HG03108 (cell line): ENCODE results near the gene LGALS14.
"Not testable (repeated sequence)": the region's sequence is repeated elsewhere in the genome, so short reads cannot be mapped to it uniquely, and the experiment has no call there.

ENCODE experiments used
- ATAC-seq: cut with Tn5 transposase; IDR thresholded peaks from one replicate; pipeline ENCODE4 v1.9.1; 2021; ENCODE audit warnings: moderate library complexity; ENCODE audit not compliant: unreplicated experiment

LGALS14 gene

DNA sequence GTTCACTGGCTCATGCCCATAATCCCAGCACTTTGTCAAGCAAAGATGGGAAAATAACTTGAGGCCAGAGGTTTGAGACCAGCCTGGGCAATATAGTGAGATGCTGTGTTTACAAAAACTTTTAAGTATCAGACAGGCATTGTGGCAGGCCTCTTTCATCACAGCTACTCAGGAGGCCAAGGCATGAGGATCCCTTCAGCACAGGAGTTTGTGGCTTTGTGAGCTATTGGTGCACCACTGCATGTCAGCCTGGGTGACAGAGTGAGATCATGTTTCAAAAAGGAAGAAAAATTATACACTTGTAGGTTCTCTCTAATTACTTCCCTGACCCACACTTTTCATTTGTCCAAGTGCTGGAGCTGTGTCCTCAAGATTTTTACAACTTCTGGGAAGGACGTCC, 11.5 kb upstream of the LGALS14 start:
- no peak for ATAC-seq

DNA sequence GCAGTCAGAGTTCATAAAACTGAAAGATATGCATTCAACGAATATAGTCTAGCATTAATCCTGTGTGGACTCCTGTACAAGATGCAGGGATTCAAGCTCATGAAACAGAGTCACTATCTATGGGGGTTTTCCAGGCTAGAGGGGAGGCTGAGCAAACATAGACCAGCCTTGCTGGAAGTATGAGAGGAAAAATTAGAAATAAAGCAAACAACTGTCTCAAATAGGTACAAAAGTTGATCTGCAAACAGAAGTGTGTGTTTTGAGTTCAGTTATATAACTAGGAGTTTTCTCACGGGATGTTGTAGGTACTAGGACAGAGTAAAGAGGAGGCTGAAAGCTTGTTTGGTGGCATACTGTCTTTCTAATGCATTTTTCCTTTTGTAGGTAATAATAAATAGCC, 8.5 kb upstream of the LGALS14 start:
- no peak for ATAC-seq

- no peak for ATAC-seq
Observed at GRCh38 chr19:39696387-39696786, 7.9 kb upstream of the LGALS14 start.

- no peak for ATAC-seq
Observed at GRCh38 chr19:39698535-39698934, 5.7 kb upstream of the LGALS14 start.

DNA sequence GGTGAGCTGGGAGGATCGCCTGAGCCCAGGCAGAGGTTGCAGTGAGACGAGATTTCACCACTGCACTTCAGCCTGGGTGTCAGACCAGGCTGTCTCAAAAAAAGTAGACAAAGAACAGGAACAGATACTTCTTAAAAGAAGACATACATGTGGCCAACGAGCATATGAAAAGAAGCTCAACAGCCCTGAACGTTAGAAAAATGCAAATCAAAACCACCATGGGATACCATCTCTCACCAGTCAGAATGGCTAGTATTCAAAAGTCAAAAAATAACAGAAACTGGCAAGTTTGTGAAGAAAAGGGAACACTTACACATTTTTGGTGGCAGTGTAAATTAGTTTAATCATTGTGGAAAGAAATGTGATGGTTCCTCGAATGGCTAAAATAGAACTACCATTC, 3.0 kb upstream of the LGALS14 start:
- no peak for ATAC-seq

GRCh38 chr19:39705578-39706188, 1.4 kb downstream of the LGALS14 start:
- ATAC-seq: no peak

DNA sequence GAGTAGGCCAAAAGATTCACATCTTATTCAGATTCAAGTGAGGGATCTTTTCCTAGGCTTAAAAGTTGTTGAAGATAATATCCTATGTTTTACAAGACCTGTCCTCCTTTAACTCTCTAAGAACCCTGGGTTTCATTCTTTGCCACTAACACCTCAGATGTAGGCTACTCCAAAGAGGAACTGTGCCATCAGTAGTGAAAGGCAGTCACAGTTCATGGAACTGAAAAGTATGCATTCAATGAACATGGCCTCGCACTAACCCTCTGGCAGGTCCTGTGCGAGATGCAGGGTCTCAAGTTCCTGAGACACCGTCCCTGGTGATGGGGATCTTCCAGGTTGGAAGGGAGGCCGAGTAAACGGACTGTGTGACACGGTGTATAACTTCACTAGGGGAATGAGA, 4.3 kb downstream of the LGALS14 start:
- ATAC-seq: peak; percentile 36

DNA sequence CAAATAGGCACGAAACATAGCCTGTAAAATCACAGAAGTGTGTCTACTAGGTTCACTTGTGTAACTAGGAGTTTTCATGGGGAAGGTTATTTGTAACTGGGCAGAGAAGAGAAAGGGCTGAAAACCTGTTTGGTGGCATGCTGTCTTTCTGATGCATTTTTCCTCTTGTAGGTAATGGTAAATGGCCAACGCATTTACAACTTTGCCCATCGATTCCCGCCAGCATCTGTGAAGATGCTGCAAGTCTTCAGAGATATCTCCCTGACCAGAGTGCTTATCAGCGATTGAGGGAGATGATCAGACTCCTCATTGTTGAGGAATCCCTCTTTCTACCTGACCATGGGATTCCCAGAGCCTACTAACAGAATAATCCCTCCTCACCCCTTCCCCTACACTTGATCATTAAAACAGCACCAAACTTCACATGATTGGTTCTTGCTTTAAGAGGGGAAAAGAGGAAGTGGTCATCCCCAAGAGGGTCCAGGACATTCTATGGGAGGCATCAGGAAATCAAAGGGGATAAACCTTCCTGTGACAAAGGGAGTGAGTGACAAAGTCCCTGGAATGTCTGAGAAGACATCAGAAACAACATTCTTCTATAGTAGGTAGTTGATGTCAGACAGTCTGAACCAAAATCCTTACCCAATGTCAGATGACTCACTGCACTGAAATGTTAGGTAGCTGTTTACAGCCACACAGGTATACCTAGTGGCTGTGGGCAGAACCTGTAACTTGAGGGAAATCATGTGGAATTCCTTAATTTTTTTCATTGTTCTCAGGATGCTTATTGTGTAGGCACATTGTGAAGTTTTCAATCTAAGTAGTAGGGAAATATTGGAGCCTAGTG, 5.0 kb downstream of the LGALS14 start:
- ATAC-seq: no peak

DNA sequence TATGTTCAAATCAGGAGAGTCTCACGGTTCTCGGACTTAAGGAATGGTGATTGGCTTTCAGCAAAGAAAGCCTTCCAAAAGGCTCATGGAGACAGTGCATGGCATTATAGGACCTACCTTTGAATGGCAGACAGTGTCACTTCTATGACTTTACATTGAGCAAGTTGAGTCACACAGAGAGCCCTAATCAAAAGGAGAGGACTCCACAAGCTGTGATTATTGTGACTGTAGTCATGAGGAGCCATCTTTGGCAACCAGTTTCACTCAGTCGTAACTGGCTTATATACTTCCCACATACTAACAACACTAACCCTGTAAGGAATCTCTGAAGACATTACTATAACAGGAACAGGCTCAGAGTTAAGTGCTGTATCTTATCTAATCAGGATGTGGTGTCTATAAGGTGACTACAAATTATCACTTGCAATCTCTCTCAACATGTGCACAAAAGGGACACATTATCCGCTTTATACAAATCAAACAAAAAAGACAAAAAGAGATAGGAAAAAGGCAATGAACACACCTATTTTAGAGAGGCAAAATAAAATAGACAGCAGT, 6.1 kb downstream of the LGALS14 start:
- no peak for ATAC-seq

GRCh38 chr19:39720144-39720543, 15.9 kb downstream of the LGALS14 start:
- not testable (repeated sequence) for ATAC-seq

DNA sequence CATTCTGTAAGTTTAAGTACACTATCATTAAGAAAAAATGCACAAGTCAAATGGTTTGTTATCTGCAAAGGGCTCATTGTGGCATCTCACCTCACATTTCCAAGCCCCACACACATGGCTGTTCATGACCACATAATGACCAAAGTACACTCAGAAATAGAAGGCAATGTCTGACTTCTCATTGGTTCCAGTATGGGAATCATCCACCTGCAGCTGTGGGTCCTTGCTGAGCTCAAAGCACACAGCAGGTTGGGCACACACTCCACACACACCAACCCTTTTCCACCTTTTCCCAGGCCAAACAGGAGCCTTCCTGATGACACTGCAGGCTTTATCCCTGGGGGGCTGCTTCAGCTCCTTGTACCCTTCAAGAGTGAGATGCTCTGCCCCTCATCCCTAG, 21.7 kb downstream of the LGALS14 start:
- no peak for ATAC-seq

GRCh38 chr19:39727070-39727800, 23.0 kb downstream of the LGALS14 start:
- no peak for ATAC-seq

- no peak for ATAC-seq
Observed at GRCh38 chr19:39728040-39728439, 23.8 kb downstream of the LGALS14 start.

- no peak for ATAC-seq
Observed at GRCh38 chr19:39729594-39729993, 25.3 kb downstream of the LGALS14 start.

GRCh38 chr19:39731685-39732084, 27.4 kb downstream of the LGALS14 start:
- ATAC-seq: no peak

DNA sequence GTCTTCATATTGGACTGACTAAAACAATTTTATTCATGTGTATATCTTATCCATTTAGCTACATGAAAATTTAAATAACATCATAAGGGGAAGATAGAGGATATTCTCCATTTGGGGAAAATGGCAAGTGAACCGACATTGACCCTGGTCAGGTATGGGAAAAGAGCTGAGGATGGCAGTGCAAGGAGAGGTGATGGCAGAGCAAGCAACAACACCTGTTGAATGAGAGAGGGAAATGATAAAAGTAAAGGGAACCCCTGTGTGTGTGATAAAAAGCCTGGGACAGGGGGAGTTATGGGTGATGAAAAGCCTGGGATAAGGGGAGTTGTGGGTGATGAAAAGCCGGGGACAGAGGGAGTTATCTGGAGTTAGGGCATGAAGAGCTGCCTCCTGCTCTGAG, 29.6 kb downstream of the LGALS14 start:
- no peak for ATAC-seq

DNA sequence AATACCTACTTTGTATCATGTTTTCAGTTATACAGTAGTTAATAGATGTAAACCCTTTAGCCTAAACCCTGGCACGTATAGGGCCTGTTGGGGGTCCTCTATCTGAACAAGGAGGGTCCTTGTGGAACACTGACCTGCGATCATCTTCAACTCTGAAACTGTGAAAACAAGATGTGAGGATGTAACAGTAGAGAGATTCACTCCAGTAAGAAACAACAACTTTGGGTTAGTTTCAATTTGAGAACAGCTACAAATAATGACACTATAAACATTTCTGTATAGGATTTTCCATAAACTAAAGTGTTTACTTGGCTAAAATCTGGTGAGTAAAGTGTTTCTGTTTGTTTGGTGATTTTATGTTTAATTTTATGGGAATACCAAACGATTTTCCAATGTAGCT, 31.4 kb downstream of the LGALS14 start:
- no peak for ATAC-seq

GRCh38 chr19:39736088-39736487, 31.8 kb downstream of the LGALS14 start:
- no peak for ATAC-seq

DNA sequence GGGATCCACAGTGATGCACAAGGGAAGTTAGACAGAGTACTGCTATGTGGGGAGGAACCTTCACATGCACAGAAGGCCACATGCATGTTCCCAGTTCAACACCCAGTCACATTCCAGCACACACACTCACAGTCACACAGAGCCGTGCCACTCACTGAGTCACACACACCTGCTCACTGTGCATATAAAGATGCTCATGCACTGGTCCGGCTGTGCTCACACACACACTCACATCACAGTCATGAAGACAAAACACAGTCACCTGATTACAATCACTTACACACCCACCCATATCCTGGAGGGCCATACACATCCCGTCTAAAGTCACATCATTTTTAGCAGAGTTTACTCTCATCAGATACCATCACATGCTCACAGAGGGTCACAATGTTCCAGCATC, 33.1 kb downstream of the LGALS14 start:
- no peak for ATAC-seq

GRCh38 chr19:39737891-39738290, 33.6 kb downstream of the LGALS14 start, which contains the start of gene CLC:
CLC (minus strand) TSS chr19:39738029; CDS start chr19:39737952, 77 bp downstream.
- no peak for ATAC-seq

- no peak for ATAC-seq
Observed at GRCh38 chr19:39738814-39739213, 34.5 kb downstream of the LGALS14 start.
